NCI-H1436 treated with DMSO at 0.1 percent for 48 hours (cell line): Measurements from ENCODE around the gene TRMT112.
"Not testable (repeated sequence)": the region's sequence is repeated elsewhere in the genome, so short reads cannot be mapped to it uniquely, and the experiment has no call there.

Source experiments
- DNase-seq: peaks from one replicate; lab custom pipeline; 2025; lab: John Stamatoyannopoulos, UW

The TRMT112 gene

GRCh38 chr11:64312947-64313346 is 4.4 kb downstream of the TRMT112 start:
- no peak for DNase-seq

GRCh38 chr11:64307795-64308194 is 9.6 kb downstream of the TRMT112 start:
- DNase-seq = not testable (repeated sequence)

GRCh38 chr11:64306876-64307622 is 10.3 kb downstream of the TRMT112 start:
- no peak for DNase-seq

- no peak for DNase-seq
These were observed 10.8 kb downstream of the TRMT112 start for GRCh38 chr11:64306563-64306875.

GRCh38 chr11:64305691-64306562 is 11.4 kb downstream of the TRMT112 start:
- no peak for DNase-seq

GRCh38 chr11:64305075-64305690 is 12.2 kb downstream of the TRMT112 start, which contains the start of gene ESRRA:
Gene ESRRA (plus strand): TSS chr11:64305524. CDS start chr11:64307180, 1,656 bp downstream.
- DNase-seq = peak; percentile 97

GRCh38 chr11:64304316-64305072 is 12.9 kb downstream of the TRMT112 start:
- peak; percentile 70 for DNase-seq

- no peak for DNase-seq
These were observed 13.4 kb downstream of the TRMT112 start for GRCh38 chr11:64304032-64304315.

GRCh38 chr11:64303109-64304031 is 14.0 kb downstream of the TRMT112 start:
- DNase-seq = no peak

- no peak for DNase-seq
These were observed 17.3 kb downstream of the TRMT112 start, which contains the start of gene CATSPERZ for GRCh38 chr11:64299847-64300648. Gene CATSPERZ (plus strand): TSS chr11:64300358. CDS start chr11:64300411, 53 bp downstream.

- DNase-seq = no peak
These were observed 18.2 kb downstream of the TRMT112 start for GRCh38 chr11:64298966-64299846.

GRCh38 chr11:64297699-64298358 is 19.5 kb downstream of the TRMT112 start:
- DNase-seq = no peak

- no peak for DNase-seq
These were observed 20.3 kb downstream of the TRMT112 start for GRCh38 chr11:64296830-64297698.

- no peak for DNase-seq
These were observed 21.1 kb downstream of the TRMT112 start for GRCh38 chr11:64296236-64296635.

GRCh38 chr11:64295760-64296159 is 21.6 kb downstream of the TRMT112 start:
- DNase-seq = no peak

- no peak for DNase-seq
These were observed 22.6 kb downstream of the TRMT112 start for GRCh38 chr11:64294774-64295173.

- no peak for DNase-seq
These were observed 24.7 kb downstream of the TRMT112 start for GRCh38 chr11:64292460-64293254.
